HT-29 (cell line): ENCODE data around the gene RAD52. TPM values are rescaled to one million over a fixed set of nuclear protein-coding genes. Genes with fewer than 3 reads are reported as not detected.

Experiments used
- DNase-seq: peaks from one replicate; pipeline ENCODE4 v3.0.0-alpha.2; 2015; ENCODE audit warnings: low spot score
- total RNA-seq: library from RNA; depleted of rRNA; stranded (reverse); fragments of >200 nt; shearing (Covaris generic); gene quantifications from 2 replicates; pipeline ENCODE4 v1.2.3, GENCODE V29; 2014

The RAD52 gene
- total RNA-seq, 1 experiment from 2014 or later: 1.9 TPM

GRCh38 chr12:913919-914698, 35.4 kb downstream of the RAD52 start:
- DNase-seq: no peak

GRCh38 chr12:912466-913235, 36.8 kb downstream of the RAD52 start:
- DNase-seq: no peak

- no peak for DNase-seq
Observed at GRCh38 chr12:911191-911826, 38.2 kb downstream of the RAD52 start.

- no peak for DNase-seq
Observed at GRCh38 chr12:910416-910815, 39.1 kb downstream of the RAD52 start.

GRCh38 chr12:909861-910260, 39.6 kb downstream of the RAD52 start:
- DNase-seq: no peak

GRCh38 chr12:907413-908185, 41.9 kb downstream of the RAD52 start:
- no peak for DNase-seq

GRCh38 chr12:906062-906585, 43.4 kb downstream of the RAD52 start:
- DNase-seq: no peak

GRCh38 chr12:905261-906031, 44.0 kb downstream of the RAD52 start:
- DNase-seq: no peak

- no peak for DNase-seq
Observed at GRCh38 chr12:904010-904414, 45.5 kb downstream of the RAD52 start.

GRCh38 chr12:903055-903454, 46.4 kb downstream of the RAD52 start:
- DNase-seq: no peak

- no peak for DNase-seq
Observed at GRCh38 chr12:902581-902980, 46.9 kb downstream of the RAD52 start.

GRCh38 chr12:897386-897785, 52.1 kb downstream of the RAD52 start:
- no peak for DNase-seq

GRCh38 chr12:896031-896430, 53.5 kb downstream of the RAD52 start:
- DNase-seq: no peak

- DNase-seq: no peak
Observed at GRCh38 chr12:894226-894625, 55.3 kb downstream of the RAD52 start.

- DNase-seq: no peak
Observed at GRCh38 chr12:886206-886605, 63.3 kb downstream of the RAD52 start.

GRCh38 chr12:885701-886100, 63.8 kb downstream of the RAD52 start:
- DNase-seq: no peak

GRCh38 chr12:884746-885414, 64.6 kb downstream of the RAD52 start:
- DNase-seq: no peak

GRCh38 chr12:880656-881055, 68.8 kb downstream of the RAD52 start:
- no peak for DNase-seq

- no peak for DNase-seq
Observed at GRCh38 chr12:879641-880040, 69.9 kb downstream of the RAD52 start.

- no peak for DNase-seq
Observed at GRCh38 chr12:873954-874353, 75.5 kb downstream of the RAD52 start.
